T47D (cell line): ENCODE results near the gene TNN.

ENCODE experiments used
- DNase-seq, 2 experiments: peaks; one replicate each; pipeline versions ENCODE4 v3.0.0 to v3.0.0-alpha.2; 2011 to 2012; ENCODE audit warnings: low read depth in 1 of 2, low spot score in 1 of 2
- JUND ChIP-seq: IDR thresholded peaks from 2 replicates; pipeline ENCODE4 v1.6.1; 2012; ENCODE audit warnings: low read depth
- in situ Hi-C: cut with HindIII; loops from 2 replicates; pipeline ENCODE4 v1.10.0; 2016; ENCODE audit warnings: low sequenced_read_pairs, low pct_unique_long_range_greater_than_20kb

The TNN gene

DNA sequence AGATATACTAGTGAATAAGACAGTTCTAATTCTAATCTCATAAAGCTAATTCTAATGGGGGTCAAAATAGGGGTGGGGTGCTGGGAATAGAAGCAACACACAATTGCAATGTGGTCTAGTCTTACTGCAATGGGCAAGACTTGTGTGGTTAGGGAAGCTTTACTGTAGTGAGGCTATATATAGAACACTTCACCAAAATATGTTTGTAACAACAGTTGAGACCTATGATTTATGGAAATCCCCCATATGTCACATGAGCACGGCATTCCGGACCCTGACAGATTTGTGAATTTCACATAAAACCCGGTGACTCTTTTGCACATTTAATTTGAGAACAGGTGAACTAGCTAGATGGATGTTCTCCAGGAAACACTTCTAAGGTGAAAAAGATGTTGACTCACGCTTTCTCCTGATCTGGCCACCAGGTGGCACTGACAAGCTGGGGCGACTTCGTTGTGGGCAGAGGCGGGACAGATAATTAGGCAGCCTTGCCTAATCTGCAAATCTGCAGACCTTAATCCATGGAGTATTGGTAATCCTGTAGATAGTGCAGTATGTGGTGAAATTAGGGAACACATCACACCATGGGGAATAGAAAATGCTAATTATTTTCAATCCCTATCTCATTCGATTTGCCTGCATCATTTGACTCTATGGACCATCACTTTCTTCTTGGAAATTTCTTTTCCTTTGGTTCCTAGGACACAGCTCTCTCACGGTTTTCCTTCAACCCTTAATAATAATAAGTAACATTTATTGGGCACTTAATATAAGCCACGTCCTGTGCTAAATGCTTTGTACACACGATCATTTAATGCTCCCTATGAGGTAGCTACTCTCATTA lies 87.2 kb downstream of the TNN start:
- peak; percentile 56 to 81 for DNase-seq
- TF ChIP-seq JUND = no peak
- in situ Hi-C loops = no loop called here

DNA sequence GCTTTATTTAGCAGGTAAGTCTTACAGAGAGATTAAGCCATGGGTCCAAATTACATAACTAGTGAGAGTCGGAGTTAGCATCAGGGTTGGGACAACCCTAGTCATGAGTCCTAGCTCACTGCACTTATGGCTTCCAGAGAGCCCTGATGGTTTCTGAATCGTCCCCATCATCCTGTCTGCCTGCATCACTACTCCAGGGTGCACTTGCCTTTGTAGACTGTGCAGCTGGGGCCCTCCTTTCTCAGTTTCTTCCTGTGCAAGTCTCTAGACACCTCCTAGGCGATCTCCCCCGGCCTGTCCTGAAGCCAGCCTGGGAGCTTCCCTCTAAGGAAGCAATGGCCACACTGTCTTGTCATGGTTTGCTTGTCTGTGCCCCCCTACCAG lies 87.8 kb downstream of the TNN start:
- TF ChIP-seq JUND = no peak
- in situ Hi-C loops = no loop called here
- DNase-seq = no peak

DNA sequence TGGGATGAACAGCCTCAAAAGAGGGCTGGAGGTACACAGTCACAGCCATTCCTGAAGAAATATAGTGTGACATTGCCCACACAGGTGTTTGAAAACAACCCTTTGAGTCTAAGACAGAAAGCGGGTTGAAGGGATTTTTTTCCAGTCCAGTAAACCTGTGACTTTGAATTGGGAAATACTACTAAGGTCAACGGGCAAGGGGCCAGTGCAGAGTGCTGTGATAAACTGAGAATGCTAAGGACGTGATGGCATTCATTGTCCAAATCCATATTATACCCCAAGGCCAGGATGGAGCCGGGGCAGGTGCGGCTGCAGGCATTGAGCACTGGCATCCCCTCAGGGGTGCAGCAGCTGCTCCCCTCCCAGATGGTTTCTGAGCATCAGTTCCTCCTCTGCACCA lies 88.3 kb downstream of the TNN start:
- no peak for TF ChIP-seq JUND
- no peak for DNase-seq
- in situ Hi-C loops = no loop called here

DNA sequence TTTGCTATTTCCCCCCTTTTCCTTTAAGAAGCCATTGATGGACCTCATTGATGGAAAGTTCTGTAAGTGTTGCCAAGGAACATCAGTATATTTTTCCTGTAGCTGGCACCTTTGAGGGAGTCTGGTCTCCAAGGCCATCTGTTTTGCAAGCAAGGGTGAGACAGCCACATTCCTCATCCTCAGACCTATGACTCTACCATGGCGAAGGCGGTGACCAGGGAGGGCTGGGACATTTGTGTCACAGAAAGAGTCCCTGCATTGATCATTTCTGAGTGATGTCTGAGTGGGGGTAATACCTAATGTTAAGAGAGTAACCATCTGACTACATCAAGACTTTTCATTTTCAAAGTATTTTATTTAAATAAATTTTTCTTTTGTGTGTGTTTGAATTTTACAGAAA lies 89.6 kb downstream of the TNN start:
- TF ChIP-seq JUND = no peak
- in situ Hi-C loops = no loop called here
- no peak for DNase-seq

DNA sequence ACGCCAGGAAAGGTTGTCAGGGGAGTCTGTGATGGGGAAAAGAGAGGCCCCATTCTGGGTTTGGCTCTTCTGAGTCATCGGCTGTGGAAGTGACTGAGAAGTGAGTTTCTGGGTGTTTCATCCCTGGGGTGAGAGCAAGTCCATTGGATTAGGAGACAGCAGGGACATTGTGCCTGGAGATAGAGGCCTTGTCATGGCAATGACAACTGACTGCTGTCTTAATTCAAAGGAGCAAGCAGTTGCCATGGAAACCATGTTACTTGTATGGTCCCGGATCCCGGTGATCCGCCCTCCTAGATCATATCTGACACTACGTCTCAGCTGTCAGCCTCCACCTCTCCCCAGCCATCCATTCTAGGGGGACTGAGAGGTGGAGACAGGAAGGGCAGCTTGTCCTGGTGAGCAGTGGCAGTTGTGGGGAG lies 90.5 kb downstream of the TNN start:
- no peak for DNase-seq
- TF ChIP-seq JUND = no peak
- in situ Hi-C loops = no loop called here

DNA sequence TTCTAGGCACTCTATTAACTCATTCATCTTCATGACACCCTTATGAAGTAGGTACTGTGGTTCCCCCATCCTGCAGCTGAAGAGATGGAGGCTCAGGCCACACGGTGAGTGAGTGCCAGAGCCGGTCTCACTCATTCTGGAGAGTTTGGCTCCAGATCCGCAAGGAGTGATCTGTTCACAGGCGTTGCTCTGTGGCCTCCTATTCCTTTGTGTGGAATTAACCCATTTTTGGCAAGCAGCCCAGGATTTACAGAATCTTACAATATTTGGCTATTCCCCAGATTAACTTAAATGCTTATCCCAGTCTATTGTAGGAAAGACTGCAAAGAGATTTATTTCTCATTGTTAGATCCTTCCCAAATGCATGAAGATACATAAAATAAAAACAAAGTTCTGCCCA lies 95.3 kb downstream of the TNN start:
- in situ Hi-C loops = no loop called here
- no peak for TF ChIP-seq JUND
- no peak for DNase-seq

DNA sequence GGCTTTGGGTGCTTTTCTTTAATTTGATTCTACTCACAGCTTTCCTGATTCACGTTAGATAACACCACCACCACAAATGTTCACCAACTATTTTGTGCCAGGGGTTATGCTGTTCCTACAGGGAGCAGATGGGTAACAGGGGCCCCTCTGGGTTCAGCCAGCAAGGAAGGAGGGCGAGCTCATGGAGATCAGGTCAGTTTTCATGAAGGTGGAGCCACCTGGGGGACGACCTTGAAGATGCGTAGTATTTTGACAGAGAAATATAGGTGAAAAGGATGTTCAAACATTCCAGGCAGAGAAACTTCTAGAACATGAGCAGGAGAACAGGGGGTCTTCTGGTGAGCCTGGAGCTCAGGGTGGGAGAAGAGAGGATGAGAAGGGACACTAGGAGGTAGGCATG lies 96.1 kb downstream of the TNN start:
- DNase-seq = no peak
- in situ Hi-C loops = no loop called here
- TF ChIP-seq JUND = no peak

DNA sequence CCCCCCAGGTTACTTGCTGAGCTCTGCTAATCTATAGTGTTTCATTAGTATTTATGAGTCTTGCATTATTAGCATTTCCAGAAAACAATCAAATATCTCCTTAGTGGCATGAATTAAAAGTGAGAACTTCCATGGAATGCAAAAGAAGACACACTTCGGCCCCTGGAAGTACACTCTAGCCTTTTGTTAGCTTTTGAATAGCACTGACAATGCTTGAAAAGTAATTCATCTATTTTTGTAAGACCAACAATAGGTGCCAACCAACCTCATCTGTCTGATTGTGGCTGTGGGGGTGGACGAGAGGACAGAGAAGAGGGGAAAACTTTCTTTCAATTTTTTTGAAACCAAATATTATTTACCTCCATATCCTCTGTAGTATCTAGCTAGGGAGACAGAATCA lies 97.1 kb downstream of the TNN start:
- in situ Hi-C loops = no loop called here
- TF ChIP-seq JUND = no peak
- no peak for DNase-seq

DNA sequence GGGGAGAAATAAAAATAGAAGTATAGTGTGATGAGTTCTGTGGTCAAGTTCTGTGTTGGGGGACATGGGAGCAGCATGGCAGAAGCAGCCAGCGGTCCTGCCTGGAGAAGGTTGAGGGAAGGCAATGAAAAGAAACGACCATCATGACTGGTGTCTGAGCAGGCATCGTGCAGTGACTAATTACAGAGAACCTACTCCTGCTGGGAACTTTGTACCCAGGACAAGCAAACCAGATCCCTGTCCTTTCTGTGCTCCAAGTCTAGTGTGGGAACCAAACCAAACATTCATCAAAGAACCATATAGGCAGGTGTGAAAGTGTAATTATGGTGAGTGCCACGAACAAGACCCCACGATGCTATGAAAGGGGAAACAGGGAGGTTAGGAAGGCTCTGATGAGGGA lies 99.1 kb downstream of the TNN start:
- TF ChIP-seq JUND = no peak
- no peak for DNase-seq
- in situ Hi-C loops = no loop called here

DNA sequence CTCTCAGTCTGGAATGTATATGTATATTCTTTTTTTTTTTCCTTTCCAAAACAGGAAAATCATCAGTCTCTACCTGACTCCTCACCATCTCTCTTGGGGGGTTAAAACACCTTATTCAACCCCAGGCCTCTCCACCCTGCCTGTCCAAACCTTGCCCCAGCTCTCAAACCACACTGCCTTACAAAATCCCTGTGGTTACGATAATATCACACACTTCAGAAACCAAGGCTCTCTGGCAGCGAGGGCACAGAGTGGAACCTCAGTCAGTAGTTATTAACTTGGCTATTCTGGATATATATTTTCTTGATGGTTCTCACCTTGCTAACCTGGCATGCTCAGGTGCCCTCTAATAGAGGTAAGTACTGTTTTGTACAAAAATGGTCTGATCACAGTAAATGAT lies 100.2 kb downstream of the TNN start:
- no peak for TF ChIP-seq JUND
- DNase-seq = no peak
- in situ Hi-C loops = no loop called here

DNA sequence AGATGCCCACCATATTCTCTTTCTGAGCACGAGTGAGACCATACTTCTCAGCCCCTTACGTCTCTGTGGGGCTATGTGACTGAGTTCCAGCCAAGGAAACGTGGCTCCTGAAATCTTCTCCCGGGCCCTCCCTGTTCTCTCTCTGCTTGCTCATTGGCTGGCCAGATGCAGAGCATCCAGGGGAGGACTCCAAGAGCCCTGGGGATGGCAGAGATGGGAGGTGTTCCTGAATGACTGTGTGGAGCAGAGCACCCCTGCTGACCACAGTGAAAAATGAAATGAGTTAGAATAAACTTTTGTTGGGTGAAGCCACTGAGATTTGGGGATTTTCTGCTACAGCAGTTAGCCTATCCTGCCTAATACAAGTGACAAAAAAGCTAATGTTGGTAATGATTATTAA lies 101.1 kb downstream of the TNN start:
- no peak for DNase-seq
- in situ Hi-C loops = no loop called here
- no peak for TF ChIP-seq JUND

DNA sequence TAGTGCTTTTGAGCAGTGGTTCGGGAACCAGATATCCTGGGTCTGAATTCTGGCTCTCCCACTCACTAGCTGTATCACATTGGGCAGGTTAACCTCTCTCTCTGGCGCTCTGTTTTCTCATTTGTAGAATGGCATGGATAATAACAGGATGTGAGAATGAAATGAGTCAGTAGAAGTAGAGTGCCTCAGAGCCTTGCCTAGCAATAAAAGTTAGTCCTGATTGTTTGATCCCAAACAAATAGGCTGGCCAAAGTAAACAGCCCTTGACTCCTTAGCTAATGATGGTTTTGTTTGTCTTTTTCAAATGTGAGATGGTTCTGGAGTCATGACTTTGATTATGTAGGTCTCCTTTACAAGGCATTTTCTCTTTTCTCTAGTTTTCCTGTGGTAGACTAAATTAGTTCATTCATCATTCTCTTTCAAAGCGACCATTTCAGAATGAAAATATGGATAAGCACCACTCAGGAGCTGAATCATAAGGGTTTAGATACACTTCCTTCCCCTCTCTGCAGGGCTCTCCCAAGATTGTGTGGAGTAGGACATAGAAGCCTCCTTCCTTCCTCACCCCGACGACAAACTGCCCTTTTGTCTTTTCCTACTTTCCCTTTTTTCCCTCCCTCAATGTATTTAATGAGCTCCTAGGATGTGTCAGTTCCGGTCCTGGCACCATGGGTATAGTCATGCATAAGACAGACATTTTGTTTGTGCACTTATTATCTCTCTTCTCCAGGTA lies 101.8 kb downstream of the TNN start:
- peak; percentile 56 for TF ChIP-seq JUND
- in situ Hi-C loops = no loop called here
- peak; percentile 54 to 68 for DNase-seq
